NCI-H146 treated with DMSO at 0.1 percent for 48 hours (cell line): ENCODE results near the gene KCNH2.
"Not testable (repeated sequence)": the region's sequence is repeated elsewhere in the genome, so short reads cannot be mapped to it uniquely, and the experiment has no call there.

ENCODE experiments used
- DNase-seq: peaks from one replicate; lab custom pipeline; 2025; ENCODE audit not compliant: unreplicated experiment; lab: John Stamatoyannopoulos, UW

KCNH2 gene

GRCh38 chr7:150978126-150978789, at the start of gene KCNH2:
Gene KCNH2 (minus strand): TSS chr7:150978321. CDS start chr7:150977913, 408 bp downstream.
- peak; percentile 57 for DNase-seq

GRCh38 chr7:151027728-151028130, 49.6 kb upstream of the KCNH2 start:
- not testable (repeated sequence) for DNase-seq

GRCh38 chr7:151026771-151027727, 48.9 kb upstream of the KCNH2 start:
- not testable (repeated sequence) for DNase-seq

GRCh38 chr7:151025924-151026671, 48.0 kb upstream of the KCNH2 start:
- DNase-seq: no peak

GRCh38 chr7:151024435-151025056, 46.4 kb upstream of the KCNH2 start, which contains the start of gene ATG9B:
Gene ATG9B (minus strand): TSS chr7:151024494. CDS start chr7:151024423, 71 bp downstream.
- no peak for DNase-seq

GRCh38 chr7:151023232-151023631, 45.1 kb upstream of the KCNH2 start:
- DNase-seq: no peak

GRCh38 chr7:151020231-151020630, 42.1 kb upstream of the KCNH2 start:
- DNase-seq: no peak

- no peak for DNase-seq
These were observed 41.0 kb upstream of the KCNH2 start for GRCh38 chr7:151019130-151019447.

- DNase-seq: peak; percentile 42
These were observed 40.5 kb upstream of the KCNH2 start for GRCh38 chr7:151018421-151019129.

- peak; percentile 34 for DNase-seq
These were observed 39.9 kb upstream of the KCNH2 start for GRCh38 chr7:151017953-151018420.

GRCh38 chr7:151017370-151017952, 39.3 kb upstream of the KCNH2 start:
- DNase-seq: no peak

GRCh38 chr7:151016942-151017341, 38.8 kb upstream of the KCNH2 start:
- no peak for DNase-seq

- no peak for DNase-seq
These were observed 38.4 kb upstream of the KCNH2 start for GRCh38 chr7:151016505-151016904.

GRCh38 chr7:151015967-151016366, 37.8 kb upstream of the KCNH2 start:
- no peak for DNase-seq

GRCh38 chr7:151014950-151015349, 36.8 kb upstream of the KCNH2 start:
- no peak for DNase-seq

- DNase-seq: no peak
These were observed 35.8 kb upstream of the KCNH2 start for GRCh38 chr7:151013733-151014497.

GRCh38 chr7:151013356-151013732, 35.2 kb upstream of the KCNH2 start:
- no peak for DNase-seq

GRCh38 chr7:151012911-151013347, 34.8 kb upstream of the KCNH2 start:
- DNase-seq: no peak
